Daoy (cell line): ENCODE data around the gene ACSS2. TPM values are rescaled to one million over a fixed set of nuclear protein-coding genes. Genes with fewer than 3 reads are reported as not detected.

ENCODE experiments used
- DNase-seq: peaks from one replicate; pipeline ENCODE4 v3.0.0-alpha.2; 2015; ENCODE audit warnings: low read depth
- total RNA-seq: library from RNA; depleted of rRNA; stranded (reverse); fragments of >200 nt; shearing (Covaris generic); gene quantifications from 2 replicates; pipeline ENCODE4 v1.2.3, GENCODE V29; 2014

ACSS2 gene
- total RNA-seq, 1 experiment from 2014 or later = 11.7 TPM

DNA sequence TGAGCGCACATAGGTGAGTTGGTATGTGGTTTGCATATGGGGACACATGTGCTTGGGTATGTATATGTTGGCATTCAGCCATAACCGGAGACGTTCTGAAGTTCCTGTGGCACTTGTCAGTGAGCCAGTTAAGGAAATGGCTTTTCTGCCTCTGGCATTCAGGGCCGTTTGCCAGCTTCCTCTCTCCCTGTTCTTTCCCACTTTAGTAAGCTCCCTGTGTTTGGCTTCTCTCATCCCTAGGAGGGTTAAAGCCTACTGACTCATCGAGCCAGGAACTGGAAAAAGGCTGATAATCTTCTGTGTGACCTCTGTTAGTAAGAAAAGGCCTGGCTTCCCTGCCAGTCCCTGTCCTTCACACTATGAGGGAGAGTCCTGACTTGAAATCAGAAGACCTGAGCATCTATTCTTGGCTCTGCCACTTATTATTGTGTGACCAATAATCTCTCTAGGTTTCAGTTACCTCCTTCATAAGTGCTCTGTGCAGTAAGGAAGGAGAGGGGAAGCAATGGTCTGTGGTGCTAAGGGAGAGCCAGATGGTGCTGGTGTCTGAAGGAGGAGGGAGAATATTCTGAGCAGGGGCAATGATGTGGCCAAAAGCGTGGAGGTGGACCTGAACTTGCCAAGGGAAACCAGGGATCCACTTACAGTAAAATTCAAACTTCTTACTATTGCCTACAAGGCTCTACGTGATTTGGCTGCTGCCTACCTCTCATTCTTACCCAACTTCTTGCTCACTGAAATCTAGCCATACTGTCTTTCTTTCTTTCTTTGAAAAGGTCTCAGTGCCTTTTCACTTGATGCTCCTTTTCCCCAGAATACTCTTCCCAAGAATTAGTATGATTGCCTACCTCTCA lies 31.4 kb downstream of the ACSS2 start:
- peak; percentile 95 for DNase-seq

DNA sequence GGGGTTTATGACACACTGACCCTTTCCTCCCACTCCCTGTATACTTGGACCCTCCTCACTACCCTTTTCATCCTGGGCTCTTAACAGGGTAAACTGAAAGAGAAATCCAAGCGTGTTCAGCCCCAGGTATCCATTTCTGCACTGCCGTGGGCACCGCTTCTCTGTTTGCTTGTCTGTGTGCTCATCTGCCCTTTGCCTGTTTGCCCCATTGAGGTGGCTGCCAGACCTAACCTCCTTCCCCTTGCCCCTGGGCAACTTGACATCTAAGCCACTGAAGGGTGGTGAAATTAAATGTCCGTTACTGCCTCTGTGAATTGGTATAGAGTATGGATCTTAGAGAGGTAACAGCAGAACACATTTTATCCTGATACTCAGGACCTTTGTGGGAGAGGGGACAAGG lies 38.7 kb downstream of the ACSS2 start:
- DNase-seq = no peak

GRCh38 chr20:34915749-34916455 lies 39.5 kb downstream of the ACSS2 start:
- DNase-seq = no peak

DNA sequence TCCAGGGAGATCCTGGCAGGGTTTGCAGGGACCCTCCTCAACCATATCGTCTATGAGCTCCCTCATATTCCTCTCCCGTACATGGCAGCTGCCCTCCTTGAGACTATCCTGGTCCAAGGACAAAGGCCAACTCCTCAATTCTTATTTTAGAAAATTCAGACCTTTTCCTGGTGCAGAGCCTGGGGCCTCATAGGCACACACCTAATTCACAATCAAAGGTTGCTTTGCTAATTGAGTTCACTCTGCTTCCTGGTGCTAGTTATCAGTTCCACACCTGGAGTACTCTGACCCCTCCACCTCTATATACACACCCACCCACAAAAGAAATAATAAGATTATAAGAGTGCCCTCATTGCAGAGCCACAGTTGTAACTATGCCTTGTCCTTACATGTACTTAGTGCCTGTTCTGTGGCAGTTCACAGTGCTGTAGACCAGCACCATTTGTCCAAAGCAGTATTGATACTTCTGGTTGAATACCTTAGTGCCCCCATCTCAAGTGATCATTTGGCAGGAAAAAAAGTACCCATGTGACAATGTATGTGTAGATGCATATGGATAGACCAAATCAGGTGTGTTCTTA lies 40.5 kb downstream of the ACSS2 start:
- DNase-seq = no peak

- DNase-seq = no peak
These were observed 43.6 kb downstream of the ACSS2 start for GRCh38 chr20:34920055-34920454.

DNA sequence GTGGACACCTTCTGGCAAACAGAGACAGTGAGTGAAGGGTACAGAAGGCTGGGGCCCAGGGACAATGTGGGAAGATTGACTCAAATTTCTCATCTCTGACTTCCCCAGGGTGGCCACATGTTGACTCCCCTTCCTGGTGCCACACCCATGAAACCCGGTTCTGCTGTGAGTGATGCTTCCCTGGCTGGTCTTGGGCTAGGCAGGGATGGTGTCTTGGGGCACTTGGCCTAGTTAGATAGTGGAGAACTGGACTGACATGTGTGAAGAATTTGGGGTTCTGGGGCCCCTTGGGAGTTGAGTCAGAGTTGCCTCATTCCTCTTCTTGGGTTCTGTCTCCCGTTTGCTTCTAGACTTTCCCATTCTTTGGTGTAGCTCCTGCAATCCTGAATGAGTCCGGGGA lies 45.0 kb downstream of the ACSS2 start:
- DNase-seq = no peak

DNA sequence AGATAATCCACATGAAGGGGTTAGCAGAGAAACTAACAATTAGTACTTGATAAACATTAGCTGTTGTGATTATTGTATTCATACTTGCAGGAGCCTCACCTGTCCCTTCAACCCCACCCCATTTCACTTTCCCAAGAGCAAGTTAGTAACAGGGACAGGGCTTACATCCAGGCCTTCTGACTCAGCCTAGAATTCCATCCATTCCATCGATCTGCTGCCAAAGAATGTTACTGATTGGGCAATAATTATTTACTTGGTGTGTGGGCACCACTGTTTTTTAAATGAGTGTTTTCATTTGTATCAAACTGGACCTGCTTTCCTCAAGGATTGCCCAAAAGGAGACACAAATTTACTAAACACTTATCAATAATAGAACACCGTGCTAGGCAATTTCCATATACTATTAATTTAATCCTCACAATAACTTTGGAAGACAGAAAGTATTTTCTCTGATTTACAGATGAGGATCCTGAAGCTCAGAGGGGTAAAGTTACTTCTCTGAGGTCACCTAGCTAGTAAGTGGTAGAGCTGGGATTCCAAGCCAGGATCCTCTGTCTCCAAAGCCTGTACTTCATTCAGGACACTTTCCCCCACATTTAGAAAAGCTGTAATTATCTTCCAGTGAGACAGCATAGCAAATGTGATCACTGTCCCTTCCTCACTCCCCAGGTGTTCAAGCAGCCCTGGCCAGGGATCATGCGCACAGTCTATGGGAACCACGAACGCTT lies 46.4 kb downstream of the ACSS2 start:
- DNase-seq = peak; percentile 33

- DNase-seq = no peak
These were observed 47.0 kb downstream of the ACSS2 start for GRCh38 chr20:34923414-34923813.

GRCh38 chr20:34925341-34925740 lies 48.9 kb downstream of the ACSS2 start:
- DNase-seq = no peak

DNA sequence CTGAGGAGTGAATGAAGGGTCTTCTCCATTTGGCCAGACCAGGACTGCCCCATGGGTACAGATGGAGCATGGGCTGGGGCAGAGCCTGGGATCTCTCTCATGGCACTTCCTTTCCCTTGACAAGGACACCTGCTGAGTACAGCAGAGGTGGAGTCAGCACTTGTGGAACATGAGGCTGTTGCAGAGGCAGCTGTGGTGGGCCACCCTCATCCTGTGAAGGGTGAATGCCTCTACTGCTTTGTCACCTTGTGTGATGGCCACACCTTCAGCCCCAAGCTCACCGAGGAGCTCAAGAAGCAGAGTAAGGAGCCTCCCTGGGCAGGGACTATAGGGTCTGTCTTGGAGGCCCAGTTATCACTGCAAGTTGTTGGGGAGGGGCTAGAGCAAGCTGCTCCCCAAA lies 49.6 kb downstream of the ACSS2 start:
- no peak for DNase-seq

GRCh38 chr20:34926581-34926980 lies 50.2 kb downstream of the ACSS2 start:
- DNase-seq = no peak

DNA sequence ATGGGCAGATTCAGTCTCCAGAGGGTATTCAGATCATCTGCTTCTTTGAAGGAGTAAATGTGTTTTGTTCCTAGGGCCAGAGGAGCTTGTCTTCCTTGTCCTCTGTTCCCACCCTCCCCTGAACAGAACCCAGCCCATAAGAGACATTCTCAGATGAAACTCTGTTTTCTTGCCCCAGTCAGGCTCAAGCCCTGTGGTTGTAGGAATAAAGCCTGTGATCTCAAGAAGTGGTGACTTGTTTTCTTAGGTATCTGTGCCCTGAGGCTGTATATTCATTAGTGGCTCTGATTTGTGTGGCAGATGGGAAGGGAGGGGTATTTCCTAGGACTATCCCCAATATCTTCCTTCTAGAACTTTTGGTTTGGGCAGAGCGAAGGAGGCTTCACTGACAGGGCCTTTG lies 51.3 kb downstream of the ACSS2 start:
- DNase-seq = no peak

- no peak for DNase-seq
These were observed 52.0 kb downstream of the ACSS2 start for GRCh38 chr20:34928411-34928810.

- no peak for DNase-seq
These were observed 55.4 kb downstream of the ACSS2 start for GRCh38 chr20:34931771-34932170.

DNA sequence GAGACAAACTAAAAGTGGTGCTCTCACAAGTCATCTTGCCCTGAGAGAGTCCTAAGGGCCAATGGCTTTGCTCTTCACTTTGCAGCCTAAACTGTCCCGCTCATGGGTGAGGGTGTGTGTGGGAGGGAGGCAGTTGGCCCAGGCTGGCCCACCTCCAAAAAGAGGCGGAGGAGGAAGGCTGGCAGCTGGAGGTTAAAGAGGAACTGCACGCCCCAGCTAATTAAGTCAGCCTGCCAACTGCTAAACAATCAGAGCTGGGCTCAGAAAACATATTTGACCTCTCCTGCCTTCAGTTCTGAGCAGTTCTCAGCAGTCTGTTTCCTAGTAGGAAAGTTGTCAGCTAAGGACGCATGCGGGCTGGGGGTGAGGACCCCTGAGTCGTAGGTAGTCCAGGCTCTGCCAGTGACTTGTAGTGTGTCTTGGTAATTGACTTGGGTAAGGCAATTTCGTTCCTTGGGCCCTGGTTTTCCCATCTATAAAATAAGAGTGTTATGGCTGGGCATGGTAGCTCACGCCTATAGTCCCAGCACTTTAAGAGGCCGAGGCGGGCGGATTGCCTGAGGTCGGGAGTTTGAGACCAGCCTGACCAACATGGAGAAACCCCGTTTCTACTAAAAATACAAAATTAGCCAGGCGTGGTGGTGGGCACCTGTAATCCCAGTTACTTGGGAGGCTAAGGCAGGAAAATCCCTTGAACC lies 62.2 kb downstream of the ACSS2 start:
- no peak for DNase-seq

DNA sequence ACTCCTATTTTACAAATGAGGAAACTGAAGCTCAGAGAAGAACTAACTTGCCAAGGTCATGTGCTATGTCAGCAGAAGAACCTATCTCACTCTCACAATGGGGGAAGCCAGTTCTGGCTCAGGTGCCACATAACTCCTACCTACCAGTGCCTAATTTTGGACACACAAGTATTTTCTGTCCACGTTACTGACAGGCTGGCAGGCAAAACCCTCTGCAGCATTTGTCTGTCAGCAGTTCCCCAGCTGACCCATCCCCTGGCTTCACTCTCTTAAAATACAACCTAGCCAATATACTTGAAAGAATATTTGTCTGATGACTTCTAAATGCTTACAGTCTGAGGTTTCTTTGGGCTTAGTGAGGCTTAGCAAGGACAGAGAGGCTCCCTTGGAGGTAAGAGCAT lies 63.7 kb downstream of the ACSS2 start:
- no peak for DNase-seq

- peak; percentile 50 for DNase-seq
These were observed 64.8 kb downstream of the ACSS2 start for GRCh38 chr20:34941226-34941625.

DNA sequence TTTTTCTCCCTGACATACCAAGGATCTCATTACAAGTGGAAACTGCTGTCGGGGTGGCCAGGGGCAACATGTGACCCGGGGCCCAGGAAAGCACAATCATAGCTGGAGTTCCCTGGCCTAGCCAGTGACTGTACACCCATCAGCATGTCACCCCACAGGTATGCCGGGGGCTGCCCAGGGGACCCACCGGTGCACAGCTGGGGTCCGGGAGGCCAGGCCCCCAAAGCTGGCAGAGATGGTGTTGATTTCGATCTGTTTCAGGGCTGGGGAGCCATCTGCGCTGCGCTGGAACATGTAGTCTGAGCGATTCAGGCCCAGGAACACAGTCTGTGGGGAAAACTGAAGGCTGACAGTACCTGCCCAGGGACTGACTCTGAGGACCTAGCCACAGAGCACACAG lies 65.9 kb downstream of the ACSS2 start:
- no peak for DNase-seq

DNA sequence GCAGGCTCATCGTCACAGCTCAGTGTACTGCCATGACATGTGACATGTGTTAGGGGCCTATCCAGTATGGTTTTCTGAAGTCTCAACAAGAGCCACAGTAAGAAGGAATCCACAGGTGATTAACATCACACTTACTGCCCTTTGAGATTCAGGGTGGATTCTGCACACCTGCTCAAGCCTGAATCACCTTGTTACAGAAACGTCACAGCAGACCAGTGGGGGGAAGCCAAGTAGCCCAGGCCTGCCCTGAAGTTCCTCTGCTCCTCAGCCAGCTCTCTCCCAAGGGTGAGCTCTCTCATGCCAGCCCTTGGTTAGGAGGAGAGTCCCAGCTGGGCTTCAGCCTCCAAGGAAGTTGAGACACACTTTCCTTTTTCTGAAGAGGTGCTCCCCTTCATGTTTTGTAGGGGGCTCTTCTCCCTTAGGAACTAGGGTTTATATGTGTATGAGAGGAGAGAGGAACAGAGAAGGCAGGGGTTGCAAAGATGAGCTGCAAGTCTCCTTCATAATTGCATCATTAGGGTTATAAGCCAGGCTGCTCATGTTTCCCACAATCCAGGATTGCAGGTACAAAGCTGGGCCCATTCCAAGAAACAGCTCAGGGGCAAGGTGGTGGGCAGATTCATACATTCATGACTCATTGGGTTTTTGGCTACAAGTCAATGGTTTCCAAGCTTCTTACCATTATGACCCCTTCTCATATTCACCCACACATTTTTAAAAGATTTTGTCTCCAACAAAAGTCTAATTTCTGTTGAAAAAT lies 67.6 kb downstream of the ACSS2 start:
- DNase-seq = peak; percentile 59

DNA sequence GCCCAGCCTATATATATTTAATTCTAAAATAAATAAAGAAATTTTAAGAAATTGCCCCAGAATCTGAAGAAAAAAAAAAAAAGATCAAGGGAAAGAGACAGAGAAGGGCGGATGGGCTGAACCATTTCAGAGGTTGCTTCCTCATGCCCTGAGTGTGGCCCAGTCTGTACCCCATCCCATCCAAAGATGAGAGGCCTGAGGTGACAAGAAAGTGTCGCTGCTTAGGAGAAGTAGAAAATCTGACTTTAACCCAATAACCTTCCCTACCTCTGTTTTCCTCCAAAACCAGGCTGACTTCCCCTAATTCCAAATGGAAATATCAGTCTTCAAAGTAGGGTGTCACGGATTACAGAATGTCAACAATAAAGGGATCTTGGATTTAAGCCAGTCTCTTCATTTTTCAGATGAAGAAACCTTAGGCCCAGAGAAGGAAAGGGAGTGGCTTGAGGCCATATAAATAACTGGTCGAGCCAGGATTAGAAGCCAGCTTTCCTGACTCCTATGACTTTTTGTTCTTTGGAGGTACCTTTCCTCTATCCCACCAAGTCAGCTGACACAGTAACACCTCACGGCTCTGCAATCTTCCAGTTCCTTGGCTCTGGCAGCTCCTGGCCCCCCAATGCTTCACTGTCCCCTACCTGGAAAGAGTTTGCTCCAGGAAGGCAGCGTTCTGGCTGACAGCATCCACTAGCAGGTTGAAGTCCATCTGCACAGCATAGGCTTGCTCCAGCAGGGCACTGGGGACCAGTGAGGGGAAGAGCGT lies 69.1 kb downstream of the ACSS2 start:
- no peak for DNase-seq
